Islet of Langerhans (tissue), 1 donor: Measurements from ENCODE around the gene STUM.
"Not testable (repeated sequence)": the region's sequence is repeated elsewhere in the genome, so short reads cannot be mapped to it uniquely, and the experiment has no call there.

Source experiments
- FAIRE-seq: peaks from one replicate; lab custom pipeline; 2011; peaks lifted over from hg19 to GRCh38; lab: Jason Lieb, UNC

The STUM gene

GRCh38 chr1:226605318-226605950 is 56.9 kb downstream of the STUM start:
- FAIRE-seq, result no peak

GRCh38 chr1:226606311-226607267 is 58.0 kb downstream of the STUM start:
- FAIRE-seq, result no peak

GRCh38 chr1:226607268-226607660 is 58.7 kb downstream of the STUM start:
- FAIRE-seq, result no peak

GRCh38 chr1:226607821-226608220 is 59.3 kb downstream of the STUM start:
- FAIRE-seq, result no peak

GRCh38 chr1:226608699-226609505 is 60.3 kb downstream of the STUM start:
- FAIRE-seq, result no peak

GRCh38 chr1:226609836-226610455 is 61.4 kb downstream of the STUM start:
- FAIRE-seq, result no peak

- no peak for FAIRE-seq
Observed at GRCh38 chr1:226610671-226611070, 62.1 kb downstream of the STUM start.

GRCh38 chr1:226611301-226611700 is 62.7 kb downstream of the STUM start:
- no peak for FAIRE-seq

- FAIRE-seq, result not testable (repeated sequence)
Observed at GRCh38 chr1:226611980-226612379, 63.4 kb downstream of the STUM start.

- no peak for FAIRE-seq
Observed at GRCh38 chr1:226615876-226616275, 67.3 kb downstream of the STUM start.

- no peak for FAIRE-seq
Observed at GRCh38 chr1:226616636-226617035, 68.1 kb downstream of the STUM start.

GRCh38 chr1:226617109-226617508 is 68.5 kb downstream of the STUM start:
- FAIRE-seq, result no peak

- not testable (repeated sequence) for FAIRE-seq
Observed at GRCh38 chr1:226617719-226618118, 69.2 kb downstream of the STUM start.

GRCh38 chr1:226618380-226618779 is 69.8 kb downstream of the STUM start:
- FAIRE-seq, result no peak

- no peak for FAIRE-seq
Observed at GRCh38 chr1:226619031-226619430, 70.5 kb downstream of the STUM start.

- no peak for FAIRE-seq
Observed at GRCh38 chr1:226622012-226622411, 73.4 kb downstream of the STUM start.

GRCh38 chr1:226624526-226624925 is 76.0 kb downstream of the STUM start:
- FAIRE-seq, result no peak

- FAIRE-seq, result no peak
Observed at GRCh38 chr1:226625326-226625725, 76.8 kb downstream of the STUM start.

GRCh38 chr1:226625832-226626576 is 77.4 kb downstream of the STUM start:
- no peak for FAIRE-seq

- no peak for FAIRE-seq
Observed at GRCh38 chr1:226626577-226626956, 78.0 kb downstream of the STUM start.

GRCh38 chr1:226627050-226627755 is 78.6 kb downstream of the STUM start:
- FAIRE-seq, result no peak
